Sigmoid colon (tissue), 3 donors: ENCODE measurements around the gene CC2D2A.

Source experiments
- POLR2A ChIP-seq, 2 donors: fragments of 450-650 bp; IDR thresholded peaks; one replicate each; pipeline ENCODE4 v1.6.1; 2016; ENCODE audit warnings: antibody characterized with exemption in 2 of 2, mild to moderate bottlenecking in 2 of 2, moderate library complexity in 2 of 2
- TF ChIP-seq, protein P1 (sequence below), 4 experiments: fragments of 450-650 bp in 3 of 4; fragments of 200-600 bp in 1 of 4; IDR thresholded peaks; one replicate each; pipeline ENCODE4 v1.5.1; 2016 to 2019; ENCODE audit warnings: antibody characterized with exemption in 4 of 4, mild to moderate bottlenecking in 3 of 4, moderate library complexity in 2 of 4

DNA sequence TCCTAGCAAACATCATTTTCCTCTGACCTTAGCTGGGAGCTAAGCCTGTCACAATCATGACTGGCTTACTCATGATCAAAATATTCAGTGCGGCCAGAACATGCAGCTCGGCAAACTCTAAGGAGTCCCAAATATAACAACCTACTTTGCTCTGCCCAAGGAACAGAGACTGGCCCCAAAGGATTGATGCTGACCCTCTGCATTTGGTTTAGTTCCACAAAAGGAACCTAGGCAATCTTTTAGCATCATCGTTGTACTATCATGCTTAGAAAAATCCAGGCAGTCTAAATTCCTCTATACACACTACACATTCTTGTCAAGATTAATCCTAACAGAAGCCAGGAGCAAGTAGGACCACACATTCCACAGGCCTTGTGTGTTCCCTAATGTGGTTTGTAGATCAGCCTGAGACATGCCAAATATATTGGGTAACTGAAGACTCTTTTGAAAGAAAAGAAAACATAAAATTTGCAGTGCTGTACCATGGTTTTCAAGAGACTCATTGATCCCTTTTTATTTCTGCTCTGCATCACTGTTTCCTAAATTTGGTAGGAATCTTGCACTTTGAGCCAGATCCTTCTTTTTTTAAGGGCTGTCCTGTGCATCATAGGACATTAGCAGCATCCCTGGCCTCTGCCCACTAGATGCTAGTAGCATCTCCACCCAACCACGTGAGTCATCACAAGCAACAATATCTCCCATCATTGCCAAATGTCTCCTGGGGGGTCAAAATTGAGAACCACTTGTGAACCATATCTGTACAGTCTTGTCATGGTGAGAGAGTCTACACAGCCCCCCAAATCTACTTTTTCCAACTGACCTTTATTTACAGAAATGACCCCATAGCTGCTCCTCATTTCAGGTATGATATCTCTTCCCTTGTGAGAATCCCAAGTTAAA is 17.6 kb upstream of the CC2D2A start:
- no peak for TF ChIP-seq POLR2A (IDR thresholded peaks at IDR 0.05)
- TF ChIP-seq, protein P1, sequence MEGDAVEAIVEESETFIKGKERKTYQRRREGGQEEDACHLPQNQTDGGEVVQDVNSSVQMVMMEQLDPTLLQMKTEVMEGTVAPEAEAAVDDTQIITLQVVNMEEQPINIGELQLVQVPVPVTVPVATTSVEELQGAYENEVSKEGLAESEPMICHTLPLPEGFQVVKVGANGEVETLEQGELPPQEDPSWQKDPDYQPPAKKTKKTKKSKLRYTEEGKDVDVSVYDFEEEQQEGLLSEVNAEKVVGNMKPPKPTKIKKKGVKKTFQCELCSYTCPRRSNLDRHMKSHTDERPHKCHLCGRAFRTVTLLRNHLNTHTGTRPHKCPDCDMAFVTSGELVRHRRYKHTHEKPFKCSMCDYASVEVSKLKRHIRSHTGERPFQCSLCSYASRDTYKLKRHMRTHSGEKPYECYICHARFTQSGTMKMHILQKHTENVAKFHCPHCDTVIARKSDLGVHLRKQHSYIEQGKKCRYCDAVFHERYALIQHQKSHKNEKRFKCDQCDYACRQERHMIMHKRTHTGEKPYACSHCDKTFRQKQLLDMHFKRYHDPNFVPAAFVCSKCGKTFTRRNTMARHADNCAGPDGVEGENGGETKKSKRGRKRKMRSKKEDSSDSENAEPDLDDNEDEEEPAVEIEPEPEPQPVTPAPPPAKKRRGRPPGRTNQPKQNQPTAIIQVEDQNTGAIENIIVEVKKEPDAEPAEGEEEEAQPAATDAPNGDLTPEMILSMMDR (IDR thresholded peaks at IDR 0.05), result no peak
